WTC11 (cell line): ENCODE data around the gene SNX14. TPM values are rescaled to one million over a fixed set of nuclear protein-coding genes. Genes with fewer than 3 reads are reported as not detected.

Experiments used
- ATAC-seq: fragments of 200-7000 bp; cut with Tn5 transposase; 2 replicates; pipeline ENCODE4 v1.10.0; 2021; ENCODE audit warnings: mild to moderate bottlenecking, moderate library complexity
- CTCF ChIA-PET: fragments of 300-600 bp; sonication (Branson Sonifier 250); formaldehyde crosslinking; loops from one replicate; lab custom pipeline; 2021; ENCODE audit warnings: antibody characterized with exemption; lab: Charles Lee
- POLR2A ChIA-PET: fragments of 350-600 bp; sonication (Branson Sonifier 250); formaldehyde crosslinking; loops from one replicate; lab custom pipeline; 2021; ENCODE audit warnings: antibody characterized with exemption; lab: Charles Lee
- DNase-seq: peaks from one replicate; pipeline ENCODE4 v3.0.0; 2021; ENCODE audit warnings: low spot score
- H3K27ac Mint-ChIP-seq: 2 replicates; pipeline ENCODE4 v1.8.0; 2021; ENCODE audit warnings: mixed read lengths
- H3K27me3 Mint-ChIP-seq: 2 replicates; pipeline ENCODE4 v1.8.0; 2021; ENCODE audit warnings: low read depth, mild to moderate bottlenecking, moderate library complexity, mixed read lengths
- H3K36me3 Mint-ChIP-seq: 2 replicates; pipeline ENCODE4 v1.8.0; 2021; ENCODE audit warnings: mixed read lengths
- H3K4me1 Mint-ChIP-seq: 2 replicates; pipeline ENCODE4 v1.8.0; 2022; ENCODE audit warnings: mixed read lengths
- H3K4me3 Mint-ChIP-seq: 2 replicates; pipeline ENCODE4 v1.8.0; 2021; ENCODE audit warnings: mild to moderate bottlenecking, moderate library complexity, mixed read lengths
- H3K9me3 Mint-ChIP-seq: 2 replicates; pipeline ENCODE4 v1.8.0; 2021; ENCODE audit warnings: mixed read lengths
- AFF4 ChIP-seq: sonication (generic); formaldehyde crosslinking; IDR thresholded peaks from 2 replicates; pipeline ENCODE4 v1.8.1; 2023; ENCODE audit warnings: mild to moderate bottlenecking, missing genetic modification reagents, borderline replicate concordance
- AR ChIP-seq: fragments of 250-450 bp; sonication (Bioruptor Pico); IDR thresholded peaks from 2 replicates; pipeline ENCODE4 v1.9.0; 2021; ENCODE audit warnings: mild to moderate bottlenecking
- CDX4 ChIP-seq: fragments of 250-450 bp; sonication (Bioruptor Pico); IDR thresholded peaks from 2 replicates; pipeline ENCODE4 v1.9.0; 2021; ENCODE audit warnings: moderate library complexity, mild to moderate bottlenecking, inconsistent platforms, borderline replicate concordance
- CTCF ChIP-seq: fragments of 200-600 bp; IDR thresholded peaks from 2 replicates; pipeline ENCODE4 v1.8.0; 2022; ENCODE audit warnings: antibody characterized with exemption
- E2F5 ChIP-seq: sonication (generic); formaldehyde crosslinking; IDR thresholded peaks from 2 replicates; pipeline ENCODE4 v1.8.1; 2022; ENCODE audit warnings: mild to moderate bottlenecking, moderate library complexity, missing genetic modification reagents
- ELF4 ChIP-seq: sonication (generic); formaldehyde crosslinking; IDR thresholded peaks from 2 replicates; pipeline ENCODE4 v1.8.1; 2022; ENCODE audit warnings: low read depth, mild to moderate bottlenecking, moderate library complexity, missing genetic modification reagents
- EMX1 ChIP-seq: fragments of 250-450 bp; sonication (Bioruptor Pico); IDR thresholded peaks from 2 replicates; pipeline ENCODE4 v1.8.0; 2021; ENCODE audit warnings: mild to moderate bottlenecking
- ERG ChIP-seq: fragments of 250-450 bp; sonication (Bioruptor Pico); IDR thresholded peaks from 2 replicates; pipeline ENCODE4 v1.8.0; 2021; ENCODE audit warnings: mild to moderate bottlenecking
- FOXK1 ChIP-seq: sonication (generic); formaldehyde crosslinking; IDR thresholded peaks from 2 replicates; pipeline ENCODE4 v1.8.0; 2022; ENCODE audit warnings: mild to moderate bottlenecking, moderate library complexity, missing genetic modification reagents
- GTF2I ChIP-seq: fragments of 250-450 bp; sonication (Bioruptor Pico); conservative IDR thresholded peaks from 2 replicates; pipeline ENCODE4 v1.4.0; 2021; ENCODE audit warnings: mild to moderate bottlenecking
- IRF1 ChIP-seq: sonication (generic); formaldehyde crosslinking; IDR thresholded peaks from 2 replicates; pipeline ENCODE4 v1.8.0; 2023; ENCODE audit warnings: missing genetic modification reagents
- IRF2 ChIP-seq: sonication (generic); formaldehyde crosslinking; IDR thresholded peaks from 2 replicates; pipeline ENCODE4 v1.8.0; 2022; ENCODE audit warnings: low read depth, missing genetic modification reagents, borderline replicate concordance
- KAT7 ChIP-seq: sonication (generic); formaldehyde crosslinking; IDR thresholded peaks from 2 replicates; pipeline ENCODE4 v1.8.1; 2023; ENCODE audit warnings: missing genetic modification reagents, mild to moderate bottlenecking, borderline replicate concordance
- NFE2L1 ChIP-seq: sonication (generic); formaldehyde crosslinking; IDR thresholded peaks from 2 replicates; pipeline ENCODE4 v1.8.1; 2023; ENCODE audit warnings: missing genetic modification reagents
- SMAD4 ChIP-seq: sonication (generic); formaldehyde crosslinking; IDR thresholded peaks from 2 replicates; pipeline ENCODE4 v1.8.0; 2022; ENCODE audit warnings: mild to moderate bottlenecking, missing genetic modification reagents
- SP1 ChIP-seq: sonication (generic); formaldehyde crosslinking; conservative IDR thresholded peaks from 2 replicates; pipeline ENCODE4 v1.8.1; 2022; ENCODE audit warnings: missing genetic modification reagents
- TEAD1 ChIP-seq: sonication (generic); formaldehyde crosslinking; IDR thresholded peaks from 2 replicates; pipeline ENCODE4 v1.8.0; 2022; ENCODE audit warnings: mild to moderate bottlenecking, missing genetic modification reagents
- TP53 ChIP-seq: sonication (generic); formaldehyde crosslinking; IDR thresholded peaks from 2 replicates; pipeline ENCODE4 v1.8.1; 2023; ENCODE audit warnings: mild to moderate bottlenecking, missing genetic modification reagents
- ZMAT4 ChIP-seq: fragments of 250-450 bp; sonication (Bioruptor Pico); IDR thresholded peaks from 2 replicates; pipeline ENCODE4 v1.9.0; 2021; ENCODE audit warnings: mild to moderate bottlenecking
- ZNF317 ChIP-seq: sonication (generic); formaldehyde crosslinking; IDR thresholded peaks from 2 replicates; pipeline ENCODE4 v1.8.1; 2023; ENCODE audit warnings: low read depth, mild to moderate bottlenecking, moderate library complexity, missing genetic modification reagents, borderline replicate concordance
- total RNA-seq: library from RNA; stranded (reverse); gene quantifications from 3 replicates; pipeline ENCODE4 v1.2.3, GENCODE V29; 2021

SNX14 gene
- total RNA-seq, 1 experiment from 2014 or later = 34.3 TPM

- peaks cover 30% of the 10 kb centered on the region for H3K4me1 Mint-ChIP-seq
- H3K4me3 Mint-ChIP-seq = no peak overlapping the region
- CTCF ChIA-PET = interaction anchor here (0.6 to 3.4 kb wide), 2 partner anchors 22 to 23 kb away, joined by 3 to 19 read pairs; no protein-coding TSS in a partner anchor
- TF ChIP-seq TP53 (no peak), ZNF317 (CRISPR knock-in tag) (no peak), ELF4 (CRISPR knock-in tag) (no peak), AR (no peak), TEAD1 (no peak), SP1 (CRISPR knock-in tag) (no peak), FOXK1 (no peak), SMAD4 (CRISPR knock-in tag) (no peak), EMX1 (CRISPR knock-in tag) (no peak), IRF1 (CRISPR knock-in tag) (no peak), IRF2 (CRISPR knock-in tag) (no peak), ZMAT4 (CRISPR knock-in tag) (no peak), ERG (CRISPR knock-in tag) (no peak), CTCF (no peak), AFF4 (CRISPR knock-in tag) (no peak), KAT7 (CRISPR knock-in tag) (no peak), E2F5 (CRISPR knock-in tag) (no peak), NFE2L1 (CRISPR knock-in tag) (no peak), CDX4 (CRISPR knock-in tag) (no peak), GTF2I (CRISPR knock-in tag) (no peak)
- H3K9me3 Mint-ChIP-seq = no peaks in the 10 kb centered on the region
- no peak overlapping the region for H3K27ac Mint-ChIP-seq
- no peak for DNase-seq
- POLR2A ChIA-PET = no interaction called here
- ATAC-seq = peak; percentile 18
- no peaks in the 10 kb centered on the region for H3K36me3 Mint-ChIP-seq
- peaks cover 2% of the 10 kb centered on the region; the same call in 1 of the 2 replicates for H3K27me3 Mint-ChIP-seq
Measured at GRCh38 chr6:85460154-85460920, 133.3 kb downstream of the SNX14 start.
